HG02981 (cell line): Measurements from ENCODE around the gene KLF3.

Experiments
- ATAC-seq: cut with Tn5 transposase; IDR thresholded peaks from one replicate; pipeline ENCODE4 v1.9.1; 2021; ENCODE audit warnings: mild to moderate bottlenecking, moderate library complexity; ENCODE audit not compliant: unreplicated experiment

The KLF3 gene

GRCh38 chr4:38673130-38673978 lies 9.4 kb downstream of the KLF3 start:
- ATAC-seq = no peak

- no peak for ATAC-seq
Measured at GRCh38 chr4:38674258-38675144, 10.5 kb downstream of the KLF3 start.

- ATAC-seq = peak; percentile 52
Measured at GRCh38 chr4:38675146-38676121, 11.4 kb downstream of the KLF3 start.

GRCh38 chr4:38676986-38677385 lies 13.0 kb downstream of the KLF3 start:
- no peak for ATAC-seq

GRCh38 chr4:38677441-38677840 lies 13.4 kb downstream of the KLF3 start:
- ATAC-seq = no peak

- ATAC-seq = no peak
Measured at GRCh38 chr4:38678078-38678477, 14.1 kb downstream of the KLF3 start.

- no peak for ATAC-seq
Measured at GRCh38 chr4:38679921-38680320, 15.9 kb downstream of the KLF3 start.

GRCh38 chr4:38681281-38681991 lies 17.4 kb downstream of the KLF3 start:
- no peak for ATAC-seq

- ATAC-seq = no peak
Measured at GRCh38 chr4:38682336-38682735, 18.3 kb downstream of the KLF3 start.

- no peak for ATAC-seq
Measured at GRCh38 chr4:38683276-38683675, 19.3 kb downstream of the KLF3 start.

GRCh38 chr4:38684271-38684670 lies 20.3 kb downstream of the KLF3 start:
- no peak for ATAC-seq

- no peak for ATAC-seq
Measured at GRCh38 chr4:38684951-38685844, 21.2 kb downstream of the KLF3 start.

- ATAC-seq = no peak
Measured at GRCh38 chr4:38686682-38687081, 22.7 kb downstream of the KLF3 start.

- no peak for ATAC-seq
Measured at GRCh38 chr4:38687571-38688011, 23.6 kb downstream of the KLF3 start.

- no peak for ATAC-seq
Measured at GRCh38 chr4:38688676-38689355, 24.8 kb downstream of the KLF3 start.

- no peak for ATAC-seq
Measured at GRCh38 chr4:38691251-38692008, 27.4 kb downstream of the KLF3 start.

- ATAC-seq = no peak
Measured at GRCh38 chr4:38692421-38692820, 28.4 kb downstream of the KLF3 start.

GRCh38 chr4:38693569-38693968 lies 29.6 kb downstream of the KLF3 start:
- no peak for ATAC-seq
